Vagina (tissue), 2 donors: Measurements from ENCODE around the gene C15orf40.

Experiments used
- POLR2A ChIP-seq, 2 donors: fragments of 450-650 bp; IDR thresholded peaks; one replicate each; pipeline ENCODE4 v1.6.1; 2017; ENCODE audit warnings: antibody characterized with exemption in 2 of 2, mild to moderate bottlenecking in 2 of 2, moderate library complexity in 2 of 2
- POLR2AphosphoS5 ChIP-seq, 2 donors: sonication (generic); formaldehyde crosslinking; IDR thresholded peaks; one replicate each; pipeline ENCODE4 v1.9.0; 2017; ENCODE audit warnings: antibody characterized with exemption in 2 of 2, mild to moderate bottlenecking in 2 of 2, low read depth in 1 of 2; ENCODE audit not compliant: insufficient read depth in 1 of 2
- TF ChIP-seq, protein P1 (sequence below), 3 experiments: fragments of 450-650 bp in 2 of 3; fragments of 200-600 bp in 1 of 3; sonication (generic) in 1 of 3; IDR thresholded peaks; one replicate each; pipeline ENCODE4 v1.5.1; 2017 to 2019; ENCODE audit warnings: antibody characterized with exemption in 3 of 3, mild to moderate bottlenecking in 2 of 3, moderate library complexity in 2 of 3

GRCh38 chr15:82945326-82945725, 66.1 kb downstream of the C15orf40 start:
- TF ChIP-seq, protein P1, sequence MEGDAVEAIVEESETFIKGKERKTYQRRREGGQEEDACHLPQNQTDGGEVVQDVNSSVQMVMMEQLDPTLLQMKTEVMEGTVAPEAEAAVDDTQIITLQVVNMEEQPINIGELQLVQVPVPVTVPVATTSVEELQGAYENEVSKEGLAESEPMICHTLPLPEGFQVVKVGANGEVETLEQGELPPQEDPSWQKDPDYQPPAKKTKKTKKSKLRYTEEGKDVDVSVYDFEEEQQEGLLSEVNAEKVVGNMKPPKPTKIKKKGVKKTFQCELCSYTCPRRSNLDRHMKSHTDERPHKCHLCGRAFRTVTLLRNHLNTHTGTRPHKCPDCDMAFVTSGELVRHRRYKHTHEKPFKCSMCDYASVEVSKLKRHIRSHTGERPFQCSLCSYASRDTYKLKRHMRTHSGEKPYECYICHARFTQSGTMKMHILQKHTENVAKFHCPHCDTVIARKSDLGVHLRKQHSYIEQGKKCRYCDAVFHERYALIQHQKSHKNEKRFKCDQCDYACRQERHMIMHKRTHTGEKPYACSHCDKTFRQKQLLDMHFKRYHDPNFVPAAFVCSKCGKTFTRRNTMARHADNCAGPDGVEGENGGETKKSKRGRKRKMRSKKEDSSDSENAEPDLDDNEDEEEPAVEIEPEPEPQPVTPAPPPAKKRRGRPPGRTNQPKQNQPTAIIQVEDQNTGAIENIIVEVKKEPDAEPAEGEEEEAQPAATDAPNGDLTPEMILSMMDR (IDR thresholded peaks at IDR 0.05), result no peak
- TF ChIP-seq POLR2A (IDR thresholded peaks at IDR 0.05) (no peak), POLR2AphosphoS5 (IDR thresholded peaks at IDR 0.05; ENCODE audit: insufficient read depth in 1 of 2, low read depth in 1 of 2) (no peak)
